GM19193 (cell line): ENCODE data around the gene MRPL36.

ENCODE experiments used
- POLR2A ChIP-seq: IDR thresholded peaks from 4 replicates; pipeline ENCODE4 v1.6.1; 2011; ENCODE audit not compliant: insufficient read depth, insufficient read length; ENCODE audit errors: extremely low read depth

MRPL36 gene

GRCh38 chr5:1751026-1751863 is 48.4 kb downstream of the MRPL36 start:
- TF ChIP-seq POLR2A, result no peak

GRCh38 chr5:1750469-1750868 is 49.2 kb downstream of the MRPL36 start:
- no peak for TF ChIP-seq POLR2A

GRCh38 chr5:1749346-1750124 is 50.1 kb downstream of the MRPL36 start:
- no peak for TF ChIP-seq POLR2A

- TF ChIP-seq POLR2A, result no peak
Measured at GRCh38 chr5:1748845-1749244, 50.8 kb downstream of the MRPL36 start.
